Ectodermal cell (in vitro differentiated cells): ENCODE measurements around the gene C1orf159.
A peak's percentile ranks its signal among the peaks of the same experiment; 100 is the strongest.

Source experiments
- H3K27ac ChIP-seq: 2 replicates; pipeline ENCODE4 v1.7.0; 2013; ENCODE audit warnings: mild to moderate bottlenecking, low read depth, low read length; ENCODE audit not compliant: insufficient read depth, poor library complexity, severe bottlenecking
- H3K27me3 ChIP-seq: 2 replicates; pipeline ENCODE4 v1.7.0; 2013; ENCODE audit warnings: mild to moderate bottlenecking, low read length; ENCODE audit not compliant: insufficient read depth, control insufficient read depth, poor library complexity, severe bottlenecking
- H3K36me3 ChIP-seq: one replicate; pipeline ENCODE4 v1.7.0; 2013; ENCODE audit warnings: low read length; ENCODE audit not compliant: control insufficient read depth, insufficient read depth
- H3K4me1 ChIP-seq: one replicate; pipeline ENCODE4 v1.7.0; 2013; ENCODE audit warnings: low read length; ENCODE audit not compliant: control insufficient read depth, insufficient read depth
- H3K4me3 ChIP-seq: 2 replicates; pipeline ENCODE4 v1.7.0; 2013; ENCODE audit warnings: low read depth, low read length, control low read depth; ENCODE audit not compliant: insufficient read depth
- H3K9me3 ChIP-seq: 2 replicates; pipeline ENCODE4 v1.7.0; 2013; ENCODE audit warnings: mild to moderate bottlenecking, low read length, moderate library complexity; ENCODE audit not compliant: control insufficient read depth
- WGBS, 2 experiments: methylation state at CpG; one replicate each; pipeline ENCODE4 v1.1.7; 2013; ENCODE audit warnings: missing lambda C conversion rate in 2 of 2; 5-methylcytosine and 5-hydroxymethylcytosine counted together

C1orf159 gene

DNA sequence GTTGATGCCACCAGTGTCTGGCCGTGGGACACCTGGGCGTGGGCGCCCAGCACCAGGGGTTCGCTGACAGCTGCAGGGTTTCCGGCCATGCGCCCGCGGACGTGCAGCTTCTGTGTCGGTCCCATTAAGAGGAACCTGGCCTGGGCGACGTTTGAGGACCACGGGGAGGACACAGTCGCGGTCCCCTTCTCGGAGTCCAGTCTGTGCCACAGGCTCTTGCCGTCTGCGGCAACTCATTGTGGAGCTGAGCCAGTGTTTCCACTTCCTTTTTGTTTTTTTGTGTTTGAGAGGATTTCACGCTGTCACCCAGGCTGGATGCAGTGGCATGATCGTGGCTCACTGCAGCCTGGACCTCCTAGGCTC lies 1.6 kb upstream of the C1orf159 start:
- no peak overlapping the region for H3K4me3 ChIP-seq
- no peak overlapping the region for H3K27ac ChIP-seq
- H3K9me3 ChIP-seq, result no peaks in the 10 kb centered on the region

DNA sequence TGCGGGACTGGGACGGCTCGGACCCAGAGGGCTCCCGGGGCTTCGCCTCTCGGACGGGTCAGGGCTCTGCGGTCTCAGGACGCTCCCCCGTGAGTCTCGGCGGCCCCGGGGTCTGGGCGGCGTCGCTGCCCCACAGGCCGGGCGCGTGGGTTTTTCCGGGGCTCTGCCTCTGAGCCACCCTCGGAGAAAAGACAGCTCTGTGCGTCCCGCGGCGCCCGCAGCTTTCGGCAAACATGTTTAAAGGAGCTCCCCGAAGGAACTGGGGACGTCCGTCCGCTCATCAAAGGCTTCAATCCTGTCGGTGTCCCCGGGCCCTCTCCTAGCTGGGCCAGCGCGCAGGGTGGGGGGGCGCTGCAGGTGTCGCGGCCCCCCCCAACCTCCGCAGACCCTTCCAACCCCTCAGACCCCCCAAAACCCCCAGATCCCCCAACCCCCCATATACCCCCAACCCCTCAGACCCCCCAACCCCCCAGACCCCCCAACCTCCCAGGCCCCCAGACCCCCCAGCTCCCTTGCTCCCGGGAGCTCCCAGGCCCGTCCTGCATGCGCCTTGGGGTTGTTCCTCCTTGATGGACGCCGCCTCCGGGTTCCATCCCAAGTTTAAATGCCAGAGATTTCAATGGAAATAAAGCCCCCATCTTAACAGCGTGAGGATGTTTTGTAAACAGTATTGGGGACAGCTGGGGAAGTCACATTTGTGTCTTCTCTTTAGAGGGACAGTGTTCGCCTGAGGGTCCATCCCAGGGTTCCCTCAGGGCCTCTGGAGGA lies 996 bp upstream of the C1orf159 start:
- H3K27ac ChIP-seq, result no peak overlapping the region
- H3K36me3 ChIP-seq, result peaks cover 5% of the 10 kb centered on the region
- WGBS, 2 experiments, result 17 to 18% methylated on average over 43 of the region's 47 CpGs

More for the DNA sequence above, 1.6 kb upstream of the C1orf159 start:
- 87 to 88% methylated on average over 20 of the region's 20 CpGs for WGBS, 2 experiments
- peaks cover 37% of the 10 kb centered on the region for H3K27me3 ChIP-seq
- H3K36me3 ChIP-seq, result peaks cover 5% of the 10 kb centered on the region
- H3K4me1 ChIP-seq, result no peaks in the 10 kb centered on the region

DNA sequence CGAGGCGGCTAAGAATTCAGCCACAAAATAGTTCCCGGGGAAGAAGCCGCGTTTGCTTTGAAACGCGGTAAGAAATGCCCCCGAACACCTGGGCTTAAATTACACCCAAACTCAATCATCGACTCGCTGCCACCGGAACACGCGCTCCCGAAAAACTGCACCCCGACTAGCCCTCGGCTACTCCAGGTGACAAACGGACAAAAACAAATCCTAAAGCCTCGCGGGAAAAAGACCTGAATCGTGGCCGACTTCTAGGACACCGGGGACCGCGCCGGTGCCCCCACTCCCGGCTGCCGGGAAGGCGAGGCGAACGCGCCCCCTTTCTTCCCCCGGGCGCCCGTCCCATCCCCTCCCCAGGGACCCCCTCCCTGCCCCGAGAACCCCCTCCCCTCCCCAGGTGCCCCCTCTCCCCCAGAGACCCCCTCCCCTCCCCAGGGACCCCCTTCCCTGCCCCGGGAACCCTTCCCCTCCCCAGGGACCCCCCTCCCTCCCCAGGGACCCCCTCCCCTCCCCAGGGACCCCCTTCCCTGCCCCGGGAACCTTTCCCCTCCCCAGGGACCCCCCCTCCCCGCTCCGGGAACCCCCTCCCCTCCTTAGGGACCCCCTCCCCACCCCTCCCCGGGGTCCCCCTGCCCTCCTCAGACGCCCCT lies 628 bp downstream of the C1orf159 start:
- H3K4me3 ChIP-seq, result peak overlapping the region; percentile 76
- H3K36me3 ChIP-seq, result peaks cover 5% of the 10 kb centered on the region
- H3K9me3 ChIP-seq, result no peaks in the 10 kb centered on the region
- H3K27ac ChIP-seq, result no peak overlapping the region
- WGBS, 2 experiments, result 9 to 11% methylated on average over 33 to 35 of the region's 41 CpGs
- H3K27me3 ChIP-seq, result peaks cover 33% of the 10 kb centered on the region
- H3K4me1 ChIP-seq, result no peaks in the 10 kb centered on the region

More for the DNA sequence above, 996 bp upstream of the C1orf159 start:
- H3K27me3 ChIP-seq, result peaks cover 37% of the 10 kb centered on the region
- no peaks in the 10 kb centered on the region for H3K9me3 ChIP-seq
- peak overlapping the region; percentile 76 for H3K4me3 ChIP-seq
- H3K4me1 ChIP-seq, result no peaks in the 10 kb centered on the region

DNA sequence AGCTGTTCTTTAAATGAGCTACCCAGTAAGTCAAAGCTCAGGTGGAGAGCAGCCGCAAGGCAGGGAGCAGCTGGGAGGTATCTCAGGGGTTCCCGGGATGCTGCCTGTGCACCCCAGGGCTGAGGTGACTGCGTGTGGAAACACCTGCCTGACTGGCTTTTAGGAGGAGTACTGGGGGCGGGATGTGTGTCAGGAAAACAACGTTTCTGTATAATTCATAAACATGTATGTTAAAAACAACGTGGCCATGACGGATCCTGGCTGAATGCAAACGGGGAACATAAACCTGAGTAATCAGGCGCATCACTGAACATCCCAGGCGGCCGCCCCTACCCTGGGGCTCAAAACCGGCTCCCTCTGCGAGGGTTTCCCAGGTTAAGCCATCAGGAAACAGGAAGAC lies 1.5 kb downstream of the C1orf159 start:
- Histone ChIP-seq H3K27me3 (peaks cover 30% of the 10 kb centered on the region), H3K9me3 (no peaks in the 10 kb centered on the region), H3K4me3 (no peak overlapping the region), H3K27ac (no peak overlapping the region), H3K4me1 (no peaks in the 10 kb centered on the region), H3K36me3 (peaks cover 5% of the 10 kb centered on the region)
- 93% methylated on average over 13 of the region's 13 CpGs for WGBS, 2 experiments

DNA sequence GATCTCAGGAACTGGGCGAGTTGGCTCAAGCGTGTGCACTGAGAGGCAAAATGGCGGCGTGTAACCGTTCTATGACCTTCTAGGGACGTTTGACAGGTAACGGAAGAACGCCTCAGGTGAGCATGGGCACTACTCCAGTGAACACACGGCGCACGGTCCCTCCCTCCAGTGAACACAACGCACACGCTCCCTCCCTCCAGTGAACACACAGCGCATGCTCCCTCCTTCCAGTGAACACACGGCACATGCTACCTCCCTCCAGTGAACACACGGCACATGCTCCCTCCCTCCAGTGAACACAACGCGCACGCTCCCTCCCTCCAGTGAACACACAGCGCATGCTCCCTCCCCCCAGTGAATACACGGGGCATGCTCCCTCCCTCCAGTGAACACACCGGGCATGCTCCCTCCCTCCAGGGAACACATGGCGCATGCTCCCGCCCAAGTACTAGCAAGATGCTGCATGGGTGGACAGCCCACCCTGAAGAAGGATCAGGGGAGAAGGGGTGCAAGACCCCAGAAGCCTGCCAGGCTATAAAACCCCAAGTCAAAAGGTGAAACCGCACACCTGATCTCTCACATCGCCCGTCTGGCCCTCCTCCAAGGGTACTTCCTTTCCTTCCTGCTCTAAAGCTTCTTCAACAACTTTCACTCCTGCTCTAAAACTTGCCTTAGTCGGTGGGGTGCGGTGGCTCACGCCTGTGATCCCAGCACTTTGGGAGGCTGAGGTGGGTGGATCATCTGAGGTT lies 3.5 kb downstream of the C1orf159 start:
- Histone ChIP-seq H3K27me3 (peaks cover 10% of the 10 kb centered on the region), H3K4me1 (no peaks in the 10 kb centered on the region), H3K4me3 (no peak overlapping the region), H3K36me3 (peaks cover 5% of the 10 kb centered on the region), H3K27ac (no peak overlapping the region), H3K9me3 (no peaks in the 10 kb centered on the region)
- WGBS, 2 experiments, result 91% methylated on average over 30 of the region's 30 CpGs

DNA sequence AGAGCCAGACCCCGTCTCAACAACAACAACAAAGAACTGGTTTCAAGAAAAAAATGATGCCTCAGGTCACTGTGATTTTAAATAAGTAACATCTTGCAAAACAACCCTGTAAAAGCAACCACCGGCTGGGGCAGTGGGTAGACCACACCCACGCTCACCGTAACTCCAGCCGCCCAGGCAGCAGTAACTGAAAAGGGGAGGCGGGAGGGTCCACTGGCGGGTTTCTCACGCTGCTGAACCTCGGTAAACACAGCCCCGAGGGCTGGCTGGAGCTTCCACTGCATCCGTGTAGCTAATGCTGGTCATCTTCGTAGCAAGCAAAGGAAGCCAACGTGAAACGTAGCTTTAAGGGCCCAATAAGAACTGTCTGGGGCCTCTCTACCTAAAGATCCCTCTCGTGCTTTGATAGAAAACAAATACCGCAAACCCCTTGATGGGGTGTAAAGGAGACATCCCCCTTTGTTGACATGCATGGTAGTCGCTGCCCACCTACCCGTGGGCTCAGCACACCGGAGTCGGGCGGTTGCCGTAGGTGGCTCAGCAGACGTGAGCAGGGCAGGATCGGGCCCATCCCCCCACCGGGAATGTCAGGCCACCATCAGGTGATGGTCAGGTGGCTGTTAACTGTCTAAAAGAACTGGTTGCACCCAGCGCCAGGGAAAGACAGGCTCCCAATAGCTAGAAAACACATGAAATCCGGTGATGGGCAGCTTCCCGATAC lies 4.2 kb downstream of the C1orf159 start:
- WGBS, 2 experiments, result 93 to 94% methylated on average over 28 of the region's 28 CpGs
- peaks cover 4% of the 10 kb centered on the region for H3K27me3 ChIP-seq
- H3K4me1 ChIP-seq, result no peaks in the 10 kb centered on the region

DNA sequence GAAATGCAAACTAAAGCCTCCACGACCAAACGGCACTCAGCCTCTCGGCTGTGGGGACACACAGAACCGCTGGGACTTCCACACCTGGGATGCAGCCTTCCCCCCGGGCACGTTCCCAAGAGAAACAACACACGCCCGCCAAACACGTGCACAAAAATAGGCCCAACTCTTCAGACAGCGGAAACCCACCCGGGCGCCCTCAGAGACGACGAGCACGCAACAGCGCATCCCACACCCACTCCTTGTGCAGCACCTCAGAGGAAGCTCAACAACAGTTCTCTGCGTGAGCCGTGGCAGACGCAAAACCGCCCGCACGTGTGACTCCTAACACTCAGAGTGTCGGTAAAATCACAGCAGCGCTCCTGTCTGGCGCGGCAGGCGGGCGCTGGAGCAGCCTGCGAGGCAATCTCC lies 5.3 kb downstream of the C1orf159 start:
- H3K27ac ChIP-seq, result no peak overlapping the region
- no peaks in the 10 kb centered on the region for H3K27me3 ChIP-seq
- H3K4me1 ChIP-seq, result no peaks in the 10 kb centered on the region
- H3K9me3 ChIP-seq, result no peaks in the 10 kb centered on the region
- H3K4me3 ChIP-seq, result no peak overlapping the region
- H3K36me3 ChIP-seq, result peaks cover 5% of the 10 kb centered on the region
- WGBS, 2 experiments, result 96% methylated on average over 29 of the region's 29 CpGs

More for the DNA sequence above, 4.2 kb downstream of the C1orf159 start:
- H3K4me3 ChIP-seq, result no peak overlapping the region
- H3K27ac ChIP-seq, result no peak overlapping the region
- peaks cover 5% of the 10 kb centered on the region for H3K36me3 ChIP-seq
- H3K9me3 ChIP-seq, result no peaks in the 10 kb centered on the region

DNA sequence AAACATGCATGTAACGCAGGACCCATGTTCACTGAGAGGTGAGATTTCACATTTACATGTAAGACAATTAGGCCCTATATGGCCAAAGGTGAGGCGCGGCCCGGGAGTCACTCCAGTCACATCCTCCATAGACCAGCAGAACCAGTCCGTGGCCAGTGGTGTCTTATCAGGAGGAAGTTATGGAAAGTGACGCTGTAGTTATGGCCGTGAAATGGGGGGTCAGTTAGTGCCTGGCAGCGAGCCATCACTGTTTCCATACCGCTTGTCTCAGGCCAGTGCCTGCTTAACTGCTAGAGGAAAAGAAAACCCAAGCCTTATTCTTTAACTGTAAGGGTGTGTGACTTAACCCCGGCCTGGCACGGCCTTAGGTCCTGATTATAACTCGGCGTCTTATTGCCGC lies 6.1 kb downstream of the C1orf159 start:
- Histone ChIP-seq H3K27me3 (no peaks in the 10 kb centered on the region), H3K4me1 (no peaks in the 10 kb centered on the region), H3K4me3 (no peak overlapping the region), H3K9me3 (no peaks in the 10 kb centered on the region), H3K36me3 (peaks cover 5% of the 10 kb centered on the region), H3K27ac (no peak overlapping the region)
- 94 to 96% methylated on average over 14 of the region's 14 CpGs for WGBS, 2 experiments

DNA sequence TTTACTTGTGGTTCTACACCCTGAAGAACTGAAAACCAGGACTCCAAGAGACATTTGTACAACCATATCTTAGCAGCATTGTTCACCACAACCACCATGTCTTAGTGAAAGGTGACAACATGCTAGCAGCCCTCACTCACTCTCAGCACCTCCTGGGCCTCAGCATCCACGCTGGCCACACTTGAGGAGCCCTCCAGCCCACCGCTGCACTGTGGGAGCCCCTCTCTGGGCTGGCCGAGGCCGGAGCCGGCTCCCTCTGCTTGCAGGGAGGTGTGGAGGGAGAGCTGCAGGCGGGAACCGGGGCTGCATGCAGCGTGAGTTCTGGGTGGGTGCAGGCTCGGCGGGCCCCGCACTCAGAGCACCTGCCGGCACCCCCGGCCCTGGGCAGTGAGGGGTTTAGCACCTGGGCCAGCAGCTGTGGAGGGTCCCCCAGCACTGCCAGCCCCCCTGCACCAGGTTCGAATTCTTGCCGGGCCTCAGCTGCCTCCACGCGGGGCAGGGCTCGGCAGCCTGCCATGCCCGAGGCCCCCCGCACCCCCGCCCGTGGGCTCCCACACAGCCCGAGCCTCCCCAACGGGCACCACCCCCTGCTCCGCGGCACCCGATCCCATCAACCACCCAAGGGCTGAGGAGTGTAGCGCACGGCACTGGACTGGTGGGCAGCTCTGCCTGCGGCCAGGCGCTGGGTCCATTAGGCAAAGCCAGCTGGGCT lies 9.2 kb downstream of the C1orf159 start:
- Histone ChIP-seq H3K27ac (no peak overlapping the region), H3K4me3 (no peak overlapping the region), H3K36me3 (no peaks in the 10 kb centered on the region), H3K4me1 (no peaks in the 10 kb centered on the region), H3K27me3 (no peaks in the 10 kb centered on the region), H3K9me3 (no peaks in the 10 kb centered on the region)
- 95 to 96% methylated on average over 31 of the region's 31 CpGs for WGBS, 2 experiments
